Gastroesophageal sphincter (tissue), 3 donors: ENCODE measurements around the gene ZNF37A.

Source experiments
- CTCF ChIP-seq, 4 experiments: fragments of 200-600 bp in 2 of 4; fragments of 450-650 bp in 2 of 4; sonication (generic) in 1 of 4; IDR thresholded peaks; one replicate each; pipeline ENCODE4 v1.5.1; 2017 to 2019; ENCODE audit warnings: antibody characterized with exemption in 4 of 4, mild to moderate bottlenecking in 2 of 4, moderate library complexity in 2 of 4
- POLR2A ChIP-seq, 2 donors: fragments of 450-650 bp; IDR thresholded peaks; one replicate each; pipeline ENCODE4 v1.6.1; 2017; ENCODE audit warnings: antibody characterized with exemption in 2 of 2, mild to moderate bottlenecking in 2 of 2, moderate library complexity in 1 of 2

DNA sequence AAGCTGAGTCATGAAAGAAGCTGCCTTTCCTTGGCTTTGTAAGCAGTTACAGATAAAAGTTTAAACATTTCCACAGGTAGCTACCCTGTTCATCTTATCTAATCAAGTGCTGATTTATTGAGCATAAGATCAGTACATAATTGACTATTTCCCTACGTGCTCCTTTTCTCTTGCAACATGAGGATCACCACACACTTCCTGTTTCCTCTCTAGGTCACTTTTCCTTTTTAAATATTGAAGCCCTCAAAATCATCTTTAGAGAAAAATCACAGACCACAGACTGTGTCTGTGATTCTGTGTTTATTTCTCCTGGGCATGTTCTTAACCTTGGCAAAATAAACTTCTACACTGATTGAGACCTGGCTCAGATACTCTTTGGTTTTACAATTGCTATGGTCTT is 69.5 kb downstream of the ZNF37A start:
- TF ChIP-seq CTCF (IDR thresholded peaks at IDR 0.05) (no peak), POLR2A (IDR thresholded peaks at IDR 0.05) (no peak)
